Parathyroid adenoma (tissue), 2 donors: ENCODE results near the gene COL18A1.

Experiments used
- H2AFZ ChIP-seq: fragments of 300-600 bp; sonication (generic); one replicate; pipeline ENCODE4 v1.7.0; 2017; ENCODE audit warnings: antibody characterized with exemption, mild to moderate bottlenecking
- H3K27ac ChIP-seq: fragments of 300-600 bp; sonication (generic); one replicate; pipeline ENCODE4 v1.7.0; 2017
- H3K27me3 ChIP-seq: fragments of 300-600 bp; sonication (generic); one replicate; pipeline ENCODE4 v1.7.0; 2017; ENCODE audit warnings: low read length; ENCODE audit not compliant: control insufficient read depth, insufficient read depth
- H3K36me3 ChIP-seq: fragments of 300-600 bp; sonication (generic); one replicate; pipeline ENCODE4 v1.7.0; 2017; ENCODE audit warnings: low read length; ENCODE audit not compliant: control insufficient read depth, insufficient read depth
- H3K4me1 ChIP-seq: fragments of 300-600 bp; sonication (generic); one replicate; pipeline ENCODE4 v1.7.0; 2017; ENCODE audit warnings: control low read depth
- H3K4me2 ChIP-seq: fragments of 300-600 bp; sonication (generic); one replicate; pipeline ENCODE4 v1.7.0; 2017; ENCODE audit warnings: low read length
- H3K4me3 ChIP-seq: fragments of 300-600 bp; sonication (generic); one replicate; pipeline ENCODE4 v1.7.0; 2017; ENCODE audit warnings: low read depth, low read length
- H3K79me2 ChIP-seq: fragments of 300-600 bp; sonication (generic); one replicate; pipeline ENCODE4 v1.7.0; 2017; ENCODE audit warnings: control low read depth
- H3K9ac ChIP-seq: fragments of 300-600 bp; sonication (generic); one replicate; pipeline ENCODE4 v1.7.0; 2017; ENCODE audit warnings: mild to moderate bottlenecking
- H3K9me3 ChIP-seq: fragments of 300-600 bp; sonication (generic); one replicate; pipeline ENCODE4 v1.7.0; 2017; ENCODE audit warnings: low read length; ENCODE audit not compliant: control insufficient read depth
- CTCF ChIP-seq: fragments of 300-600 bp; sonication (generic); IDR thresholded peaks from one replicate; pipeline ENCODE4 v1.7.0; 2017; ENCODE audit warnings: antibody characterized with exemption, mild to moderate bottlenecking
- donor health status: primary hyperparathyroidism.

COL18A1 gene

DNA sequence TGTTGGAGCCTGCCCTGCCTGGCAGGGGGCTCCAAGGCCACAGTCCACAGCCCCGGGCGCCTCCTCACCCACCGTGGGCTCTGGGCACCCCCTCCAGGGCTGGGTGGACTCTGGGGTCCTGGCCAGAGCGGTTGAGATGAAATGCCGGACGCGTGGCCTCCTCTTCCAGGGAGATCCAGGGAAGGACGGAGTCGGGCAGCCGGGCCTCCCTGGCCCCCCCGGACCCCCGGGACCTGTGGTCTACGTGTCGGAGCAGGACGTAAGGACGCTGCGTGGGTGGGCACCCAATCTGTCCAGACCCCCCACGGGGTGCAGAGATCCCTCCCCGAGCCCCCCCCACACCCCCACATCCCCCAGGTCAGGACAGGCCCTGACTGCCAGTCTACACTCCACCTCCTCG is 86.1 kb downstream of the COL18A1 start:
- TF ChIP-seq CTCF, result no peak
- Histone ChIP-seq H3K27me3 (no peaks in the 10 kb centered on the region), H3K9ac (no peak overlapping the region), H3K36me3 (no peaks in the 10 kb centered on the region), H3K9me3 (no peaks in the 10 kb centered on the region), H2AFZ (no peak overlapping the region), H3K4me2 (no peak overlapping the region), H3K27ac (no peak overlapping the region), H3K79me2 (no peaks in the 10 kb centered on the region), H3K4me1 (no peaks in the 10 kb centered on the region), H3K4me3 (no peak overlapping the region)

DNA sequence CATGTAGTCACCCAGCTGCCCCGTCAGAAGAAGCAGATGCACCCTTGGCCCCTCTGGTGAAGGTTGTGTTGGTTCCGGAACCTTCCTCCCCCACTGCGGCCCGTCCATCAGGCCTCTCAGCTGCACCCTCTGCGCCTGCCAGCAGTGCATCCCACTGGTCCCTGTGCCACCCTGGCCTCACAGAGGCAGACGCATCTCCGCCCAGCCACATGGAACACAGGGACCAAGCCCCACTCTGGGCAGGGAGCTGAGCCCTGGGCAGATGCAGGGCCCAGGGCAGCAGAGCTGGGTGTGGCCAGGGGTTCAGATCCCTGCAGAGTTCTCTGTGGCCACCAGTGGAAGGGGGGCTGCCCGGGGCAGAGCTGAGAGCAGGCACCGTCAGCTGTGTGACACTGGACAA is 86.7 kb downstream of the COL18A1 start:
- Histone ChIP-seq H3K27ac (no peak overlapping the region), H2AFZ (no peak overlapping the region), H3K79me2 (no peaks in the 10 kb centered on the region), H3K36me3 (no peaks in the 10 kb centered on the region), H3K4me3 (no peak overlapping the region), H3K9ac (no peak overlapping the region), H3K9me3 (no peaks in the 10 kb centered on the region), H3K27me3 (no peaks in the 10 kb centered on the region), H3K4me1 (no peaks in the 10 kb centered on the region), H3K4me2 (no peak overlapping the region)
- no peak for TF ChIP-seq CTCF

DNA sequence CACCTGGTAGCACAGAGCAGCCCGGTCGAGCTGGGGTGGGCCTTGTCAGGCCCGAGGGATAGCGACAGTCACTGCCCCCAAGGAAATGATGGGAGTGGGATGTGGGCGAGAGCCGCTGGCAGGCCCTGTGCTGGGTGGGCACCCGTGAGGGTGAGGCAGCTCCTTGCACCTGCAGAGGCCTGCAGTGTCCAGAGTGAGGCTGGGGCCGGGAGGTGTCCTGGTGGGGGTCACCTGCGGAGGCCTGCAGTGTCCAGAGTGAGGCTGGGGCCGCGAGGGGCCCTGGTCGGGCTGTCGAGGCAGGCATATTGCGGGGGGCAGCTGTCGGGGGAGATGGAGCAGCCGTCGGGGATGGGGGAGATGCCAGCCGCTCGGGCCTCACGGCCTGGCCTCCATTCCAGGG is 87.8 kb downstream of the COL18A1 start:
- H3K79me2 ChIP-seq, result no peaks in the 10 kb centered on the region
- H3K9me3 ChIP-seq, result no peaks in the 10 kb centered on the region
- H2AFZ ChIP-seq, result no peak overlapping the region
- no peak overlapping the region for H3K27ac ChIP-seq
- no peaks in the 10 kb centered on the region for H3K27me3 ChIP-seq
- no peak overlapping the region for H3K4me2 ChIP-seq
- H3K36me3 ChIP-seq, result no peaks in the 10 kb centered on the region
- no peak overlapping the region for H3K4me3 ChIP-seq
- H3K9ac ChIP-seq, result no peak overlapping the region
- no peak for TF ChIP-seq CTCF
- H3K4me1 ChIP-seq, result no peaks in the 10 kb centered on the region

DNA sequence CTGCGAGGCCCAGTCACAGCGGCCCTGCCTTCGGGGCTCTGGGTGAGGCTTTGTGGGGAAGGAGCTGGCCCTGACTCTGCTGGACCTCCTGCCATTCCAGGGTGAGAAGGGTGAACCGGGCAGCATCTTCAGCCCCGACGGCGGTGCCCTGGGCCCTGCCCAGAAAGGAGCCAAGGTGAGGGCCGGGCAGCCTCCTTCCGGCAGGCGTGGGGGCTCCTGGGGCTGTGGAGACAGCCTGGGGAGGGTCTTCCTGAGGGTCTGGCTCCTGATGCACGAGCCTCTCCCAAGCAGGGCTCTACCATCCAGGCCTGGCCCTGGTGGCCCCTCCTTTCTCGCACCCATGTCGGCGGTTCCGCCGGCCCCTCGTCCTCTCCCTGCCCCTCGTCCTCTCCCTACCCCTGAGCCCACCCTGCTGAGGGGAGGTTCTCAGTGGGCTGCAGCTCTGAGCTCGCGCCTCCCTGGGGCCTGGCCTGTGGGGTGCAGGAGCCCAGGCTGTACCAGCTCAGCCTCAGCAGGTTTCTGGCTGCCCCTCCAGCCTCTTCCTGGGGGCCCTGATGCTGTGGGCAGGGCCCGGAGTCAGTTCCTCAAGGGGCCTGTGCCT is 88.5 kb downstream of the COL18A1 start:
- H3K4me1 ChIP-seq, result no peaks in the 10 kb centered on the region
- no peaks in the 10 kb centered on the region for H3K27me3 ChIP-seq
- H3K4me2 ChIP-seq, result no peak overlapping the region
- no peaks in the 10 kb centered on the region for H3K36me3 ChIP-seq
- no peak overlapping the region for H3K9ac ChIP-seq
- H2AFZ ChIP-seq, result no peak overlapping the region
- H3K4me3 ChIP-seq, result no peak overlapping the region
- TF ChIP-seq CTCF, result no peak
- H3K27ac ChIP-seq, result no peak overlapping the region
- H3K9me3 ChIP-seq, result no peaks in the 10 kb centered on the region
- no peaks in the 10 kb centered on the region for H3K79me2 ChIP-seq

GRCh38 chr21:45494135-45494850 is 89.3 kb downstream of the COL18A1 start:
- Histone ChIP-seq H3K27me3 (no peaks in the 10 kb centered on the region), H3K79me2 (no peaks in the 10 kb centered on the region), H3K9me3 (no peaks in the 10 kb centered on the region), H3K4me3 (no peak overlapping the region), H2AFZ (no peak overlapping the region), H3K4me1 (no peaks in the 10 kb centered on the region), H3K4me2 (no peak overlapping the region), H3K27ac (no peak overlapping the region), H3K36me3 (no peaks in the 10 kb centered on the region), H3K9ac (no peak overlapping the region)
- TF ChIP-seq CTCF, result no peak
